ENCODE data around the gene TDRD7.
"Not testable (repeated sequence)": the region's sequence is repeated elsewhere in the genome, so short reads cannot be mapped to it uniquely, and the experiment has no call there.

The TDRD7 gene

GRCh38 chr9:97430316-97431043 is 18.6 kb downstream of the TDRD7 start:
- DNase-seq = no peak

GRCh38 chr9:97431044-97431441 is 19.1 kb downstream of the TDRD7 start:
- DNase-seq = no peak

- no peak for DNase-seq
These were observed 19.8 kb downstream of the TDRD7 start for GRCh38 chr9:97431549-97432143.

GRCh38 chr9:97437051-97437600 is 25.2 kb downstream of the TDRD7 start:
- no peak for DNase-seq

- no peak for DNase-seq
These were observed 26.4 kb downstream of the TDRD7 start for GRCh38 chr9:97438257-97438656.

- DNase-seq = no peak
These were observed 26.8 kb downstream of the TDRD7 start for GRCh38 chr9:97438666-97439065.

- DNase-seq = no peak
These were observed 28.3 kb downstream of the TDRD7 start for GRCh38 chr9:97440160-97440559.

- no peak for DNase-seq
These were observed 29.8 kb downstream of the TDRD7 start for GRCh38 chr9:97441729-97442128.

GRCh38 chr9:97445119-97445701 is 33.3 kb downstream of the TDRD7 start:
- no peak for DNase-seq

- no peak for DNase-seq
These were observed 35.1 kb downstream of the TDRD7 start for GRCh38 chr9:97447001-97447400.

- DNase-seq = not testable (repeated sequence)
These were observed 41.7 kb downstream of the TDRD7 start for GRCh38 chr9:97453573-97453972.

- DNase-seq = not testable (repeated sequence)
These were observed 44.9 kb downstream of the TDRD7 start for GRCh38 chr9:97456841-97457240.

GRCh38 chr9:97459326-97459725 is 47.4 kb downstream of the TDRD7 start:
- no peak for DNase-seq

GRCh38 chr9:97462159-97462558 is 50.3 kb downstream of the TDRD7 start:
- DNase-seq = no peak

GRCh38 chr9:97462914-97463313 is 51.0 kb downstream of the TDRD7 start:
- no peak for DNase-seq

GRCh38 chr9:97468658-97469448 is 57.0 kb downstream of the TDRD7 start:
- DNase-seq = peak; percentile 70

- no peak for DNase-seq
These were observed 58.2 kb downstream of the TDRD7 start for GRCh38 chr9:97470076-97470475.

GRCh38 chr9:97473717-97474116 is 61.8 kb downstream of the TDRD7 start:
- DNase-seq = no peak

GRCh38 chr9:97474372-97474925 is 62.6 kb downstream of the TDRD7 start:
- DNase-seq = no peak

- DNase-seq = no peak
These were observed 63.2 kb downstream of the TDRD7 start for GRCh38 chr9:97475059-97475458.

GRCh38 chr9:97478301-97478981 is 66.5 kb downstream of the TDRD7 start:
- DNase-seq = no peak

- DNase-seq = no peak
These were observed 67.7 kb downstream of the TDRD7 start for GRCh38 chr9:97479496-97480159.

All from activated effector memory CD4-positive, alpha-beta T cell treated with anti-CD3 and anti-CD28 coated beads, Interleukin-2, amount 50 U/mL, for 16 hours (primary cell).